GM12864 (cell line): ENCODE results near the gene OAS2.

ENCODE experiments used
- DNase-seq: peaks from one replicate; pipeline ENCODE4 v3.0.0-alpha.2; 2011; ENCODE audit warnings: low read depth
- H3K4me3 ChIP-seq: 2 replicates; pipeline ENCODE4 v1.5.1; 2011; ENCODE audit warnings: mild to moderate bottlenecking, low read depth, low read length, control low read depth
- CTCF ChIP-seq: IDR thresholded peaks from 2 replicates; pipeline ENCODE4 v1.5.1; 2011; ENCODE audit warnings: low read depth, mild to moderate bottlenecking, moderate library complexity, low read length, control low read depth, inconsistent platforms; ENCODE audit errors: missing control alignments

Gene OAS2

DNA sequence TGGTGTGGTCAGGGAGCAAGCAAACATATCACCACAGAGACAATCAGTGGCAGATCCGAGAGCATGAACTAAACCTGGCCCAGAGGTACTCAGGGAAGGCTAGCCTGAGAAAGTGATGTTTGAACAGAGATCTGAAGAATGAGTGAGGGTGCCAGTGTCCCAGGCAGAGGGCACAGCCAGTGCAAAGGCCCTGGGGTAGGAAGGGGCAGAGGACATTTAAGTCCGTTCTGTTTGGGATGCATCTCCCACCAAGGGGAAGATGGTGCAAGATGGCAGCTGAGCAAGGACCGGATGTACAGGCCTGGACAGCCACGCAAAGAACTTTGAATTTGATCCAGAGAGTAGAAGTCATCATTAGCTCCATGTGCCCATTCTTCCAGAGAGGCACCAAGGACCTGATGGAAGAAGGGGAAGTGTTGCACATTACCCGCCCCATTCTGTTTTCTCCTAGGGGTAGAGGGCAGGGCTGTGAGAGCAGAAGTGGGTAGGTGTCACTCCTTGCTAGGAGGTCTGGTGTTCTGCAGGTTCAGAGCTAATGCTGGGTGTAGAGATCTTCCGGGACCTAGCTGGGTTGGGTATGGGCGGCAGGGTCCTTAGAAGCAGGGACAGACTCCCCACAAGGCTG, 82.1 kb downstream of the OAS2 start:
- no peak overlapping the region for H3K4me3 ChIP-seq
- no peak for DNase-seq
- no peak for TF ChIP-seq CTCF

DNA sequence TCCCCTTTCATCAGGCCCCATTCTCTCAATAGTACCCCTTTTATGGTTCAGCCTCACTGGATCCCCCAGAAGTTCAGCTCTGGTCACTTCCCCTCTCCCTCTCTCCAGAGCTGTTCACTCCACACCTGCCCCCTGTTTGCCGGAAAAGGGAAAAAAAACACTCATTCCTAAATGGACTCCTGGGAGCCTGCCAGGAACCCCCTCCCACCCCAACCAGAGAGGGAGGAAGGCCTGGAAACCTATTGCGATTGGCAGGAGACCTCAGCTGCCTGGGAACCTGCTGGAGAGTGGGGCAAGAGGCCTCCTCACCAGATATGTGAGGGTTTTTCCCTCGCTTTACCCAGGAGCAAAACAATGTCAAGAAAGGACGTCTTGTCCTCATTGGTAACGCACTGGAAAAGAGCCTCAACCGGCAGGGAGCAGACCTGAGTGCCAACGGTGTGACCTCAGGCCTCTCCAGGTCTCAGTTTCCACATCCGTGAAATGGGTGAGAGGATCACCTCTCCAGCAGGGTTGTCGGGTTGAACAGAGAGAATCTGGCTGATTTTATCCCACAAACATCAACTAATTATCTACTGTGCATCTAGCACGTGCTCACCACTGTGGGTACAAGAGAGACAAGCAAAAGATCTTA, 82.9 kb downstream of the OAS2 start:
- no peak overlapping the region for H3K4me3 ChIP-seq
- DNase-seq, result no peak
- no peak for TF ChIP-seq CTCF
